ENCODE measurements around the gene COL6A3. TPM values are rescaled to one million over a fixed set of nuclear protein-coding genes. Genes with fewer than 3 reads are reported as not detected.

The COL6A3 gene
- total and polyA plus RNA-seq, 2 donors (not counting 1 experiment from before 2014, with no cell fraction given), result 316 to 1,525 TPM

- H2AFZ ChIP-seq (ENCODE audit: low read length), result no peak overlapping the region
These were observed 22.1 kb upstream of the COL6A3 start for GRCh38 chr2:237435844-237436587.

GRCh38 chr2:237434866-237435311 lies 20.9 kb upstream of the COL6A3 start:
- no peak overlapping the region for H3K4me3 ChIP-seq (replicated peaks in 1 of 4; ENCODE audit: control extremely low read depth in 1 of 4, insufficient read depth in 1 of 4, low read depth in 3 of 4, low read length in 4 of 4)
- peaks cover 26% of the 10 kb centered on the region for H3K4me1 ChIP-seq (ENCODE audit: control insufficient read depth, extremely low read depth, insufficient read depth, low read length)
- no peak overlapping the region for H3K9ac ChIP-seq (ENCODE audit: insufficient read depth, low read length)
- no peak overlapping the region for H3K27ac ChIP-seq (ENCODE audit: insufficient read depth, low read length)
- TF ChIP-seq CTCF (conservative IDR thresholded peaks at IDR 0.05 in 1 of 2, IDR thresholded peaks at IDR 0.05 in 1 of 2; ENCODE audit: low read depth in 1 of 2, low read length in 2 of 2) (no peak), EZH2 (IDR thresholded peaks at IDR 0.05; ENCODE audit: low read length, missing control alignments) (no peak)
- no peak overlapping the region for H2AFZ ChIP-seq (ENCODE audit: low read length)
- no peaks in the 10 kb centered on the region for H3K27me3 ChIP-seq (ENCODE audit: control insufficient read depth, insufficient read depth, low read length)
- H3K4me2 ChIP-seq (ENCODE audit: extremely low read depth, insufficient read depth, low read length), result no peak overlapping the region
- peak in 1 of 2 donors; percentile 93 for DNase-seq (ENCODE audit: low read depth in 2 of 2)
- H3K79me2 ChIP-seq (ENCODE audit: control insufficient read depth, insufficient read depth, low read length), result no peaks in the 10 kb centered on the region
- no peaks in the 10 kb centered on the region for H4K20me1 ChIP-seq (ENCODE audit: control insufficient read depth, extremely low read depth, insufficient read depth, low read length)
- H3K36me3 ChIP-seq (ENCODE audit: control insufficient read depth, insufficient read depth, low read length), result no peaks in the 10 kb centered on the region
- H3K9me3 ChIP-seq (ENCODE audit: control insufficient read depth, insufficient read depth, low read depth, low read length), result no peaks in the 10 kb centered on the region

More at GRCh38 chr2:237435844-237436587, 22.1 kb upstream of the COL6A3 start:
- Histone ChIP-seq H3K27ac (ENCODE audit: insufficient read depth, low read length) (no peak overlapping the region), H3K9ac (ENCODE audit: insufficient read depth, low read length) (no peak overlapping the region), H3K9me3 (ENCODE audit: control insufficient read depth, insufficient read depth, low read depth, low read length) (no peaks in the 10 kb centered on the region), H3K36me3 (ENCODE audit: control insufficient read depth, insufficient read depth, low read length) (no peaks in the 10 kb centered on the region), H3K4me3 (replicated peaks in 1 of 4; ENCODE audit: control extremely low read depth in 1 of 4, insufficient read depth in 1 of 4, low read depth in 3 of 4, low read length in 4 of 4) (no peak overlapping the region), H3K4me2 (ENCODE audit: extremely low read depth, insufficient read depth, low read length) (no peak overlapping the region), H4K20me1 (ENCODE audit: control insufficient read depth, extremely low read depth, insufficient read depth, low read length) (no peaks in the 10 kb centered on the region), H3K4me1 (ENCODE audit: control insufficient read depth, extremely low read depth, insufficient read depth, low read length) (peaks cover 27% of the 10 kb centered on the region), H3K27me3 (ENCODE audit: control insufficient read depth, insufficient read depth, low read length) (no peaks in the 10 kb centered on the region), H3K79me2 (ENCODE audit: control insufficient read depth, insufficient read depth, low read length) (no peaks in the 10 kb centered on the region)
- peak; percentile 53 to 90 for DNase-seq (ENCODE audit: low read depth in 2 of 2)
- no peak for TF ChIP-seq CTCF (conservative IDR thresholded peaks at IDR 0.05 in 1 of 2, IDR thresholded peaks at IDR 0.05 in 1 of 2; ENCODE audit: low read depth in 1 of 2, low read length in 2 of 2)

- no peak overlapping the region for H2AFZ ChIP-seq (ENCODE audit: low read length)
- H3K4me1 ChIP-seq (ENCODE audit: control insufficient read depth, extremely low read depth, insufficient read depth, low read length), result peaks cover 28% of the 10 kb centered on the region
- no peak overlapping the region for H3K27ac ChIP-seq (ENCODE audit: insufficient read depth, low read length)
- H3K36me3 ChIP-seq (ENCODE audit: control insufficient read depth, insufficient read depth, low read length), result no peaks in the 10 kb centered on the region
- H3K4me2 ChIP-seq (ENCODE audit: extremely low read depth, insufficient read depth, low read length), result no peak overlapping the region
- TF ChIP-seq EZH2 (IDR thresholded peaks at IDR 0.05; ENCODE audit: low read length, missing control alignments) (no peak), CTCF (conservative IDR thresholded peaks at IDR 0.05 in 1 of 2, IDR thresholded peaks at IDR 0.05 in 1 of 2; ENCODE audit: low read depth in 1 of 2, low read length in 2 of 2) (no peak)
- H3K4me3 ChIP-seq (replicated peaks in 1 of 4; ENCODE audit: control extremely low read depth in 1 of 4, insufficient read depth in 1 of 4, low read depth in 3 of 4, low read length in 4 of 4), result no peak overlapping the region
- no peaks in the 10 kb centered on the region for H3K79me2 ChIP-seq (ENCODE audit: control insufficient read depth, insufficient read depth, low read length)
- H3K9ac ChIP-seq (ENCODE audit: insufficient read depth, low read length), result no peak overlapping the region
- H3K9me3 ChIP-seq (ENCODE audit: control insufficient read depth, insufficient read depth, low read depth, low read length), result no peaks in the 10 kb centered on the region
- H4K20me1 ChIP-seq (ENCODE audit: control insufficient read depth, extremely low read depth, insufficient read depth, low read length), result no peaks in the 10 kb centered on the region
- H3K27me3 ChIP-seq (ENCODE audit: control insufficient read depth, insufficient read depth, low read length), result no peaks in the 10 kb centered on the region
- DNase-seq (ENCODE audit: low read depth in 2 of 2), result no peak
These were observed 20.1 kb upstream of the COL6A3 start for GRCh38 chr2:237433920-237434676.
